ACC112 (cell line): ENCODE results near the gene STK33.

Experiments used
- H2AFZ ChIP-seq: fragments of 200-600 bp; sonication (generic); one replicate; pipeline ENCODE4 v1.6.0; 2017; ENCODE audit warnings: antibody characterized with exemption, low read length; ENCODE audit not compliant: unreplicated experiment
- H3K27ac ChIP-seq: fragments of 200-600 bp; sonication (generic); 2 replicates; pipeline ENCODE4 v1.5.1; 2014; ENCODE audit warnings: low read depth, mild to moderate bottlenecking, antibody characterized with exemption, low read length, moderate library complexity
- H3K27me3 ChIP-seq: fragments of 200-600 bp; sonication (generic); 2 replicates; pipeline ENCODE4 v1.6.1; 2014; ENCODE audit warnings: mild to moderate bottlenecking, antibody characterized with exemption, low read length, moderate library complexity, mixed read lengths; ENCODE audit not compliant: insufficient read depth
- H3K36me3 ChIP-seq: fragments of 200-600 bp; sonication (generic); 2 replicates; pipeline ENCODE4 v1.6.1; 2016; ENCODE audit warnings: mild to moderate bottlenecking, antibody characterized with exemption, low read length, moderate library complexity, mixed read lengths; ENCODE audit not compliant: insufficient read depth
- H3K4me1 ChIP-seq: fragments of 200-600 bp; sonication (generic); one replicate; pipeline ENCODE4 v1.6.1; 2016; ENCODE audit warnings: low read length, mixed read lengths; ENCODE audit not compliant: insufficient read depth, unreplicated experiment, control insufficient read depth
- H3K4me3 ChIP-seq: fragments of 200-600 bp; sonication (generic); 2 replicates; pipeline ENCODE4 v1.5.1; 2014; ENCODE audit warnings: mild to moderate bottlenecking, low read depth, low read length
- H3K79me2 ChIP-seq: fragments of 200-600 bp; sonication (generic); one replicate; pipeline ENCODE4 v1.6.0; 2016; ENCODE audit warnings: low read length; ENCODE audit not compliant: control insufficient read depth, unreplicated experiment, insufficient read depth

The STK33 gene

GRCh38 chr11:8375932-8376331, 218.1 kb downstream of the STK33 start:
- H3K27me3 ChIP-seq: peaks cover 68% of the 10 kb centered on the region
- no peak overlapping the region for H3K27ac ChIP-seq
- no peaks in the 10 kb centered on the region for H3K36me3 ChIP-seq
- no peak overlapping the region for H3K4me3 ChIP-seq
- H2AFZ ChIP-seq: no peak overlapping the region
- no peaks in the 10 kb centered on the region for H3K4me1 ChIP-seq
- no peaks in the 10 kb centered on the region for H3K79me2 ChIP-seq

DNA sequence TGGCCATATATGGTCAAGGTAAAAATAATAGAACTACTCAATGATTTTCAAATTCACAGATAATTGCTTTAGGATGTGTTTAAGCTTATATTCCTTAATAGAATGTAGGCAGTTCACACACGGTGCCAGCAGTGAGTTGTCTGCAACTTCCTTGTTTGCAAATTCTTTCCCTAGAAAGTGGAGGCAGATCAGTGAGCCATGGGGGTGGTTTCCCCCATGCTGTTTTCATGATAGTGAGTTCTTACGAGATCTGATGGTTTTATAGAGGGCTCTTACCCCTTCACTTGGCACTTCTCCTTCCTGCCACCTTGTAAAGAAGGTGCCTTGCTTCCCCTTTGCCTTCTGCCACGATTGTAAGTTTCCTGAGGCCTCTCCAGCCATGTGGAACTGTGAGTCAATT, 218.6 kb downstream of the STK33 start:
- no peak overlapping the region for H3K27ac ChIP-seq
- peaks cover 65% of the 10 kb centered on the region for H3K27me3 ChIP-seq
- no peaks in the 10 kb centered on the region for H3K36me3 ChIP-seq
- H3K79me2 ChIP-seq: no peaks in the 10 kb centered on the region
- no peaks in the 10 kb centered on the region for H3K4me1 ChIP-seq
- no peak overlapping the region for H2AFZ ChIP-seq
- no peak overlapping the region for H3K4me3 ChIP-seq

GRCh38 chr11:8374716-8375115, 219.3 kb downstream of the STK33 start:
- no peaks in the 10 kb centered on the region for H3K79me2 ChIP-seq
- no peak overlapping the region for H3K27ac ChIP-seq
- H2AFZ ChIP-seq: no peak overlapping the region
- H3K4me1 ChIP-seq: no peaks in the 10 kb centered on the region
- no peaks in the 10 kb centered on the region for H3K36me3 ChIP-seq
- peaks cover 61% of the 10 kb centered on the region for H3K27me3 ChIP-seq
- no peak overlapping the region for H3K4me3 ChIP-seq

DNA sequence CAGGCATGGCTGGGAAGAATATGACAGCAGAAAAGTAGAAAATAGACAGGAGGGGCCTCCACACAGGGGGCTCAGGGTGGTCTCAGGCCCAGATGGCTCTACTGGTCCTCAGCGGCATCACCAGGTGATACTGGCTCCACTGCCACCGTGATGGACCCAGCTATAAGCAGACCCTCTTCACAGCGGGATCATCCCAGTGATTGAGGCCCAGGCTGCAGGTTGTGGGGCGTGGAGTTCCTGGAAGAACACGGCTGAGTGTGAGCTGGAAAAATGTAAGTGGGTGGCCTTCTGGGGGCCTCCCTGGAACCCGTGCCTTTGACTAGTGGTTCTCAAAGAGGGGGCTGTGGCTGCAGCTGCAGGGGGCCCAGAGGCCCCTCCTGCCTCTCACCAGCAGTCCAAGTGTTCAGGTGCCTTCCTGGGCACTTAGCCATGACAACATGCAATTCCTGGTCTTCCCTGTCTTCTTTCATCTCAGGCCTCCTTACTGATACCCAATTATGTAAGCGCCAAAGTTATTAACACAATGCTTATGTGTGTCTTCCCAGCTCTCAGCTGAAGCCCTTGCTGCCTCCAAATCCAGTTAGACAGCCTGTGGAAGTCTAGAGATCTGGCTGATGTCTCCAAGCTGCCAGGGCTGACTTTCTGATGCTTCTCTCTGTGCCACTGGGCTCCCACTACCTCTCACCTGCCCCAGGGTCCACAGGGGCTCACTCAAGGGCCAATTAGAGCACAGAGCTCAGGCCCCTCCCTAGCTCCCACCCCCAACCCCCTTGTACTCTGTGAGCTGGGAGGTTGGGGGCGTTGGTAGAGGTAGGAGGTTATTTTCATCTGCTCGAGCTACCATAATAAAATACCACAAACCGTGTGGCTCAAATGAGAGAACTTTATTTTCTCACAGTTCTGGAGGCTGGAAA, 220.3 kb downstream of the STK33 start:
- H3K79me2 ChIP-seq: no peaks in the 10 kb centered on the region
- peaks cover 55% of the 10 kb centered on the region for H3K27me3 ChIP-seq
- no peak overlapping the region for H3K27ac ChIP-seq
- H3K4me1 ChIP-seq: no peaks in the 10 kb centered on the region
- H3K4me3 ChIP-seq: no peak overlapping the region
- no peaks in the 10 kb centered on the region for H3K36me3 ChIP-seq
- no peak overlapping the region for H2AFZ ChIP-seq

GRCh38 chr11:8372641-8373381, 221.2 kb downstream of the STK33 start:
- H3K4me1 ChIP-seq: no peaks in the 10 kb centered on the region
- no peaks in the 10 kb centered on the region for H3K79me2 ChIP-seq
- peaks cover 54% of the 10 kb centered on the region for H3K27me3 ChIP-seq
- H3K27ac ChIP-seq: no peak overlapping the region
- no peak overlapping the region for H3K4me3 ChIP-seq
- H3K36me3 ChIP-seq: no peaks in the 10 kb centered on the region
- no peak overlapping the region for H2AFZ ChIP-seq

DNA sequence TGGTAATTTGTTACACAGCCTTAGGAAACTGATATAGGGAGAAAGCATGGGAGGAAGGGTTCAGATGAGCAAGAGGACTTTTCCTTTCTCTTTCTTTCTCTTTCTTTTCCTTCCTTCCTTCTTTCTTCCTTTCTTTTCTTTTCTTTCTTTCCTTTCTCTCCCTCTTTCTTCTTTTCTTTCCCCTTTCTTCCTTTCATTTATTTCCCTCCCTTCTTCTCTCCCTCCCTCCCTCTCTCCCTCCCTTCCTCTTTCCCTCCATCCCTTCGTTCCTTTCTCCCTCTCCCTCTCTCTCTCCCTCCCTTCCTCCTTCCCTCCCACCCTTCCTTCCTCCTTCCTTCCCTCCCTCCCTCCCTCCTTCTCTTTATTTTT, 222.5 kb downstream of the STK33 start:
- H3K4me3 ChIP-seq: no peak overlapping the region
- no peak overlapping the region for H3K27ac ChIP-seq
- H3K27me3 ChIP-seq: peaks cover 57% of the 10 kb centered on the region
- H2AFZ ChIP-seq: no peak overlapping the region
- no peaks in the 10 kb centered on the region for H3K79me2 ChIP-seq
- H3K36me3 ChIP-seq: no peaks in the 10 kb centered on the region
- no peaks in the 10 kb centered on the region for H3K4me1 ChIP-seq

DNA sequence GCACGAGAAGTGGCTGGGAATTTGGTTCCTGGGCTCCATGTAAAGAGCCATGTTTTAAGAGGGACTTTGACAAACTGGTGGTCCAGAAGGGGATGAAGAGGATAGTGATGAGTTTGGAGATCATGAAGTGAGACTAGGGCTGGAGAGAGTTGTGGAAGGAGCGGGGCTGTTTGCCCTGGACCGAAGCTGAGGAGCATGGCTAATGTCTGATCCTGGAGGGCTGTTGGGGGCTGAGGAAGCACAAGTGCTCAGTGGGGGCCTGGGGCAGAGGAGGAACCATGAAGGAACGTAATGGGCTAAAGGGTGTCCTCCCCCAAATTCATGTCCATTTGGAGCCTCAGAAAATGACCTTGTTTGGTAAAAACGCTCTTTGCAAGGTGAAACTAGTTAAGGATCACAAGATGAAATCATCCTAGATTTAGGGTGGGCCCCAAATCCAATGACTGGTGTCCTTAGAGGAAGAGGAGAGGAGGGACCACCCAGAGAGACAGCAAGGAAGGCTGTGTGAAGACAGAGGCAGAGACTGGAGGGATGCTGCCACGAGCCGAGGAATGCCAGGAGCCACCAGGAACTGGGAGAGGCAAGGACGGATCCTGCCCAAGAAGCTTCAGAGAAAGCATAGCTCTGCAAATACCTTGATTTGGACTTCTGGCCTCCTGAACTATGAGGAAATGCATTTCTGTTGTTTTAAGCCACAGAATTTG, 223.1 kb downstream of the STK33 start:
- H3K27ac ChIP-seq: no peak overlapping the region
- no peak overlapping the region for H3K4me3 ChIP-seq
- no peaks in the 10 kb centered on the region for H3K79me2 ChIP-seq
- H3K36me3 ChIP-seq: no peaks in the 10 kb centered on the region
- H3K4me1 ChIP-seq: no peaks in the 10 kb centered on the region
- H3K27me3 ChIP-seq: peaks cover 58% of the 10 kb centered on the region
- H2AFZ ChIP-seq: no peak overlapping the region

- Histone ChIP-seq H3K36me3 (no peaks in the 10 kb centered on the region), H3K4me3 (no peak overlapping the region), H3K27ac (no peak overlapping the region), H3K4me1 (no peaks in the 10 kb centered on the region), H2AFZ (no peak overlapping the region), H3K79me2 (no peaks in the 10 kb centered on the region), H3K27me3 (peaks cover 50% of the 10 kb centered on the region)
Observed at GRCh38 chr11:8369592-8370205, 224.3 kb downstream of the STK33 start.

DNA sequence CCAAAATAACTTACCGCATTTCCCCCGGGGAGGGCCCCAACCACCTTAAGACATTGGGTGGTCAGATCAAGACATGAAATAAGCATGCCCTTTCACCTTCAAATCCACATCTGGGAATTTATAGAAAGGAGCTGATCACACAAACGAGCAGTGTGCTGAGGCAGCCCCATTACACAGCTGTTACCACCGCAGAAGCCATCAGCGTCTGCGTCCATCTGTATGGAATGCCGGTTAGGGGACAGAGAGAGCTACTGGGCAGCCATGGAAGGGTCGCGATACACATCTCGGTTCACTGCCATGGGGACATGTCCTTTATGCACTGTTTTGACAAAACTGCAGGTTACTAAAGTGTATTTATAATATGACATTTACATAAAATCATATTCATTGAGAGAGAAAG, 225.3 kb downstream of the STK33 start:
- Histone ChIP-seq H2AFZ (no peak overlapping the region), H3K27ac (no peak overlapping the region), H3K27me3 (peaks cover 50% of the 10 kb centered on the region), H3K79me2 (no peaks in the 10 kb centered on the region), H3K4me1 (no peaks in the 10 kb centered on the region), H3K36me3 (no peaks in the 10 kb centered on the region), H3K4me3 (no peak overlapping the region)

- Histone ChIP-seq H2AFZ (no peak overlapping the region), H3K4me3 (no peak overlapping the region), H3K36me3 (no peaks in the 10 kb centered on the region), H3K27ac (no peak overlapping the region), H3K27me3 (peaks cover 54% of the 10 kb centered on the region), H3K79me2 (no peaks in the 10 kb centered on the region), H3K4me1 (no peaks in the 10 kb centered on the region)
Observed at GRCh38 chr11:8368194-8368593, 225.8 kb downstream of the STK33 start.
